Activated CD8-positive, alpha-beta memory T cell treated with anti-CD3 and anti-CD28 coated beads, Interleukin-2, amount 10 ng/mL, durations not matched to agents 7 days and 5 days (primary cell): Measurements from ENCODE around the gene LIPA. TPM values are rescaled to one million over a fixed set of nuclear protein-coding genes. Genes with fewer than 3 reads are reported as not detected.

ENCODE experiments used
- ATAC-seq: fragments of 150-1000 bp; cut with Tn5 transposase; one replicate; pipeline ENCODE4 v1.10.0; 2021; ENCODE audit warnings: moderate library complexity
- CTCF ChIA-PET: fragments of 350-600 bp; sonication (Branson Sonifier 250); formaldehyde crosslinking; loops from one replicate; lab custom pipeline; 2021; ENCODE audit warnings: antibody characterized with exemption; lab: Charles Lee
- DNase-seq: peaks from one replicate; pipeline ENCODE4 v3.0.0-alpha.2; 2020
- H3K27ac Mint-ChIP-seq: one replicate; pipeline ENCODE4 v1.8.0; 2021; ENCODE audit warnings: mild to moderate bottlenecking, mixed read lengths
- H3K27me3 Mint-ChIP-seq: one replicate; pipeline ENCODE4 v1.8.0; 2021; ENCODE audit warnings: mixed read lengths
- H3K36me3 Mint-ChIP-seq: one replicate; pipeline ENCODE4 v1.8.0; 2021; ENCODE audit warnings: mild to moderate bottlenecking, mixed read lengths
- H3K4me1 Mint-ChIP-seq: one replicate; pipeline ENCODE4 v1.8.0; 2021; ENCODE audit warnings: mixed read lengths
- H3K4me3 Mint-ChIP-seq: one replicate; pipeline ENCODE4 v1.8.0; 2021; ENCODE audit warnings: mild to moderate bottlenecking, moderate library complexity, mixed read lengths
- H3K9me3 Mint-ChIP-seq: one replicate; pipeline ENCODE4 v1.8.0; 2022; ENCODE audit warnings: low read depth, mixed read lengths
- total RNA-seq, 2 experiments: library from RNA; stranded (reverse); gene quantifications; one replicate each; pipeline ENCODE4 v1.2.3, GENCODE V29; 2021

The LIPA gene
- total RNA-seq, 2 experiments from 2014 or later, result 24.0 to 28.5 TPM

GRCh38 chr10:89226891-89227290 is 24.7 kb downstream of the LIPA start:
- no peaks in the 10 kb centered on the region for H3K27me3 Mint-ChIP-seq
- H3K36me3 Mint-ChIP-seq, result peaks cover 17% of the 10 kb centered on the region
- no peaks in the 10 kb centered on the region for H3K9me3 Mint-ChIP-seq
- peaks cover 3% of the 10 kb centered on the region for H3K4me1 Mint-ChIP-seq
- CTCF ChIA-PET, result interaction anchor here (1.2 to 1.3 kb wide), 2 partner anchors 8 to 9 kb away, joined by 4 read pairs; no protein-coding TSS in a partner anchor
- DNase-seq (no peak), ATAC-seq (no peak)
- no peak overlapping the region for H3K27ac Mint-ChIP-seq
- no peak overlapping the region for H3K4me3 Mint-ChIP-seq

DNA sequence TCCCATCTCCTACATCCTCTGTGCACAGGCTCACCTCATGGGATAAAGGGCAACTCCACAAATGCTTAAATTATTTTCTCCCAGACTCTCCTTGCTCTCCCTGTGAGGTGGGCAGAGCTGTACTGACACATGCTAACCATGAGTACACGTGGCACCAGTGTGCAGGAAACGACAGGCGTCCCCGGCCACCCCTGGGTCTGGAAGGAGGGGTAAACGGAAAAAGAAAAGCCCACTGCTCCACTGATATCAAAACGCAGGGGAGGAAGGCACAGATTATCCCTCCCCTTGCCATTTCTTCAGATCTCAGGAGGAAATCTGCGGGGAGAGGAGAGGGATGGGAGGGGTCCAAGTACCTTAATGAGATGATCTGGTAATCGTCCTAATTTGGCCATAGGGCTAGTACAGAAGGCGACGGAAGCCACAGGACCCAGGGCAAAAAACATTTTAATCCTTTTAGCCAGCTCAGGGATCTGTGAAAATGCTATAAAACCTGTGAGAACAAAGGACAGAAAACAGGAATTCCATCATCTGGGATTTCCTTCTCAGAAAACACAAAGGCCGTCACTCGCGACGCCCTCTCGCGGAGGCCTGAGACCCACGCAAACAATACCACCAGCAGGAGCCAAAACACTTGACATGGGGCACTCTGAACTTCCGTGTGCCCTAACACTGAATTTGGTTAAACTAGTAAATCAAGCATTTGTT is 26.7 kb downstream of the LIPA start:
- DNase-seq (no peak), ATAC-seq (peak; percentile 39)
- CTCF ChIA-PET, result interaction anchor here (1.1 kb wide), 1 partner anchor 292 kb away, joined by 3 read pairs; no protein-coding TSS in a partner anchor
- H3K4me1 Mint-ChIP-seq, result peaks cover 3% of the 10 kb centered on the region
- peaks cover 16% of the 10 kb centered on the region for H3K36me3 Mint-ChIP-seq
- H3K4me3 Mint-ChIP-seq, result peak overlapping the region; percentile 16
- H3K9me3 Mint-ChIP-seq, result no peaks in the 10 kb centered on the region
- no peaks in the 10 kb centered on the region for H3K27me3 Mint-ChIP-seq
- no peak overlapping the region for H3K27ac Mint-ChIP-seq

DNA sequence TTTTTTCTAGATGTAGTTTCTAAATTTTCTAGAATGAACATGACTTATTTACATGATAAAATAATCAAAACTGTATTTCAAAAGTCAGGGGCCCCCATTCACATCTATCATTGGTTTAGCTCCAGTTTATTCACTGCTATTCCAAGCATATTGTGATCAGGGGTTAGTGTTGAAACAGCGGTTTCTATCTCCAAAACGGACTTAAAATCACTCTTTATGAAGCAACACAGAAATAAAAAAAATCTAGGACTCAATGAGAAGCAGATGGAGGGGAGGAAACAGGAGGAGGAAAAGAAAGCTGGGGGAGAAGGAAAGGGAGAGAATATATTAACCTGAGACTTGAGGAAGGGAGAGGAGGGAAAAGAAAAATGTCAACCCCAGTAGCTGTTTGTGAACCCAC is 29.7 kb downstream of the LIPA start:
- Mint-ChIP-seq H3K36me3 (peaks cover 4% of the 10 kb centered on the region), H3K4me3 (no peak overlapping the region), H3K4me1 (peaks cover 10% of the 10 kb centered on the region), H3K27me3 (no peaks in the 10 kb centered on the region), H3K27ac (no peak overlapping the region), H3K9me3 (no peaks in the 10 kb centered on the region)
- no peak for ATAC-seq
- DNase-seq, result no peak
- CTCF ChIA-PET, result interaction anchor here (1.0 to 1.6 kb wide), 3 partner anchors 9 to 287 kb away, joined by 3 to 6 read pairs (median 5); no protein-coding TSS in a partner anchor

DNA sequence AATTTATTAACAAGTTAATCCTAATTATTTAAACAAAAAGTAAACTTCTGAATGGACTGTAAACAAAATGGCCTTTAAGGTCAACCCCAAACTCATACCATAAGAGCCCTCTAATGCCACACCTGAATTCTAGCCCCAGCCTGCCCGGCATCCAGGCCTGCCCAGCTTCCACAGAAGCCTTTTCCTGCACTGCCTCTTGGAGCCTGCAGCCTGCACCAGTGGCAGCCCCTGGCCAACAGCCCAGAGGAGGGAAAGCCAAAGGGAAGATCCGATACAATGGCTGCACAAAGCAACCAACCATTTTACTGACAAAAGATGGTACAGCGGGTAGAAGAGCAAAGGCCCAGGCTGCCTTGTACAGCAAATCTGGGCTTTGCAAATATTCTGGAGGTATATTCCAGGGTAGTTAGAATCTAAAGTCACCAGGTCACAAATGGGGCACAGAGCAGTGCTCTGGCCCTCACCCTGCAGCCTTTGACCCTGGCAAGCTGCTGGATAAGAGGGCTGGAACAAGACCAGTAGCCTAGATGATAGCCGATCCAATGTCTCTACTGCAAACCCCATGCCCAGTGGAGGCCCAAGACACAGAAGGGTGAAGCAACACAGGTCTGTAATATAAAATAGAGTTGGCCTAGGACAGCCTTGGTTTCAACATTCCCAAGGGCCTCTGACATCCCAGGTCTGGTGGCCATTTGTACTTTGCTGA is 31.9 kb downstream of the LIPA start:
- Mint-ChIP-seq H3K4me3 (no peak overlapping the region), H3K36me3 (peaks cover 4% of the 10 kb centered on the region), H3K9me3 (no peaks in the 10 kb centered on the region), H3K27me3 (no peaks in the 10 kb centered on the region), H3K27ac (no peak overlapping the region), H3K4me1 (peaks cover 7% of the 10 kb centered on the region)
- CTCF ChIA-PET, result interaction anchor here (2.6 to 2.9 kb wide), 2 partner anchors 283 to 287 kb away, joined by 13 to 42 read pairs; no protein-coding TSS in a partner anchor
- no peak for ATAC-seq
- DNase-seq, result no peak

DNA sequence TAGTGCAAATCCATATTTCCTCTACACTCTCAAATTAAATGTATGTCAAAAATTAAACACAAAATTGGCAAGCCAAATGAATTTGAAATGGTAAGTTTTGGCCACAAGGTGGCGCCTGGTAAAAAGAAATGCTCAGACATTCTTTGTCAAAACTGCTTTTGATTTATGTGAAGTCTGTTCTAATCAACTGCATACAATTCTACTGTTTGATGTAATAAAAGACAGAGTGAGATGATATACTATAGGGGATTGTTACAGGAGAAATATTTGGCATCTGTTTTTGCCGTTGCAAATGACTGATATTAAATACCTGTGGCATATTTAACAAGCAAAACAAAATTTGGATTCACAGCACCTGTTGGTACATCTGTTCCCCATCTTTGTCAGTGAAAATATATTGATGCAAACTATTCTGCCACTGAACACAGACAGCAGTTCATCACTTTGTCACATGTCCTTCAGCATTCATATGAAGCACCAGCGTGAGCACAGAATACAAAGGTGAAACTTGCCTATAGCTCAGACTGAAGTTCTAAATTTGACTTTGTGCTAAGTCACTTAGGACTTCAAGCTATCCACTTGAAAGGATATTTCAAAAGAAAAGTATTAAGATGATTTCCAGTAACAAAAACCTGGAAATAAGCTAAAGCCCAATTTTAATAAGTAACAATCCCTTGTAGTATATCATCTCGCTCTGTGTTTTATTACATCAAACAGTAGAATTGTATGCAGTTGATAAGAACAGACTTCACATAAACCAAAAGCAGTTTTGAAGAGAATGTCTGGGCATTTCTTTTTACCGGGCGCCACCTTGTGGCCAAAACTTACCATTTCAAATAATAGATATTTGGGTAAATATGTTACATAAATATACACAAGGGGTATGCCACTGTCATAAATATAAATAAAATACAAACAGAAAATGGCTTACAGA is 34.3 kb downstream of the LIPA start:
- ATAC-seq, result peak; percentile 53
- H3K27me3 Mint-ChIP-seq, result no peaks in the 10 kb centered on the region

GRCh38 chr10:89216056-89216455 is 35.5 kb downstream of the LIPA start:
- H3K4me1 Mint-ChIP-seq, result peaks cover 18% of the 10 kb centered on the region
- peaks cover 4% of the 10 kb centered on the region for H3K27me3 Mint-ChIP-seq
- H3K36me3 Mint-ChIP-seq, result peaks cover 4% of the 10 kb centered on the region
- DNase-seq (no peak), ATAC-seq (no peak)
- H3K4me3 Mint-ChIP-seq, result no peak overlapping the region
- H3K9me3 Mint-ChIP-seq, result no peaks in the 10 kb centered on the region
- H3K27ac Mint-ChIP-seq, result no peak overlapping the region
- CTCF ChIA-PET, result interaction anchor here (0.6 to 4.2 kb wide), 9 partner anchors 9 to 381 kb away, joined by 3 to 56 read pairs (median 4); partner anchors contain the start of gene CH25H

More for the DNA sequence above, 34.3 kb downstream of the LIPA start:
- peaks cover 4% of the 10 kb centered on the region for H3K36me3 Mint-ChIP-seq
- H3K4me3 Mint-ChIP-seq, result no peak overlapping the region
- CTCF ChIA-PET, result interaction anchor here (0.6 to 2.9 kb wide), 34 partner anchors 10 to 484 kb away, joined by 3 to 42 read pairs (median 4); partner anchors contain the start of genes CH25H and LIPA
- H3K27ac Mint-ChIP-seq, result peak overlapping the region; percentile 72
- peak; percentile 76 for DNase-seq
- peaks cover 15% of the 10 kb centered on the region for H3K4me1 Mint-ChIP-seq
- H3K9me3 Mint-ChIP-seq, result no peaks in the 10 kb centered on the region

DNA sequence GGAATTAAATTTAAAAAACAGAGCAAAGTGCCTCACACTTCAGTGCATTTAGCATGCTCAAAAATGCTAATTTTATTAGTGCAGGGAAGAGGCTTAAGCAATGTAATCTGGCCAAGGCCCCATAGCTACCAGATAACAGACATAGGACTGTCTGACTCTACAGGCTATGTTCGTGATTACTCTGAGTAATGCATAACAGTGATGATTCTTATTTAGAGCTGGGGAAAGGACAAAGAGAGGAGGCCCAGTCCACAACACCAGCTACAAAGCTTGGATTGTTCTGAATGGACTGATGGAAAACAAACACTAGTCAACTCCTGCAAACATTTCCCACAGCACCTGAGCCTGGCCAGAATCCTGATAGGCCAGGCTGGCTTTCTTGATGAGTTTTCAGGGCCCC is 36.1 kb downstream of the LIPA start:
- no peak for ATAC-seq
- CTCF ChIA-PET, result interaction anchor here (0.6 to 4.2 kb wide), 9 partner anchors 8 to 380 kb away, joined by 3 to 56 read pairs (median 4); partner anchors contain the start of gene CH25H
- no peak overlapping the region for H3K27ac Mint-ChIP-seq
- H3K27me3 Mint-ChIP-seq, result peaks cover 9% of the 10 kb centered on the region
- no peak overlapping the region for H3K4me3 Mint-ChIP-seq
- no peaks in the 10 kb centered on the region for H3K9me3 Mint-ChIP-seq
- no peak for DNase-seq
- peaks cover 18% of the 10 kb centered on the region for H3K4me1 Mint-ChIP-seq
- H3K36me3 Mint-ChIP-seq, result peaks cover 2% of the 10 kb centered on the region

DNA sequence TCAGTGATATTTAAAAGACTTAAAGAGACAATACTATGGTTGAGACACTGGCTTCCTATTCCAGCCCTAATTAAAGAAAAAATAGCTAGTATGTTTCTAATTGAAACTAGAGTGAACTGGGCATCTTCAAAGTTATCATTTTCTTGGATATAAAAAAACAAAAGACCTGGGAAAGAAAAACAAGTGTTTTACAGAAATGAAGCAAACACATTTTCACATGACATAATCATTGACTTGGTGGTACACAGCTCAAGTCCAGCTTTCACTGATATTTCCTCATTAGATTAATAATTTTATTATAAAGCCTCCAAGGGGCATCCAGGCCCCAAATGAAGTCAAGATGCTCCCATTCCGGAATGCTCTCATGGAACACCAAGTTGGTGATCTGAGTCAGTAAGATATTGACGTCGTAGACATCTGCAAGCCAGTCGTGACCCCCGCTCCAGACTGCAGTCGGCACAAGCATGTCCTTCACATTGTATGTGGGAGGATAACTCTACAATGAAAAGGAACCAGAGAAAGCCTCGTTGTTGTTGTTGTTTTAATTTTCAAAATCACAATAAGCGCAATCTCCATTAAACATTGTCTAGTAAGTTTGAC is 36.9 kb downstream of the LIPA start:
- H3K4me3 Mint-ChIP-seq, result no peak overlapping the region
- CTCF ChIA-PET, result interaction anchor here (1.0 to 4.2 kb wide), 9 partner anchors 51 to 380 kb away, joined by 3 to 56 read pairs (median 4); no protein-coding TSS in a partner anchor
- no peak overlapping the region for H3K27ac Mint-ChIP-seq
- peaks cover 17% of the 10 kb centered on the region for H3K27me3 Mint-ChIP-seq
- H3K36me3 Mint-ChIP-seq, result peaks cover 2% of the 10 kb centered on the region
- ATAC-seq, result no peak
- no peak for DNase-seq
- H3K9me3 Mint-ChIP-seq, result no peaks in the 10 kb centered on the region
- H3K4me1 Mint-ChIP-seq, result peaks cover 18% of the 10 kb centered on the region

GRCh38 chr10:89213191-89213808 is 38.3 kb downstream of the LIPA start:
- no peak overlapping the region for H3K4me3 Mint-ChIP-seq
- H3K9me3 Mint-ChIP-seq, result no peaks in the 10 kb centered on the region
- no peak overlapping the region for H3K27ac Mint-ChIP-seq
- H3K36me3 Mint-ChIP-seq, result peaks cover 2% of the 10 kb centered on the region
- peaks cover 26% of the 10 kb centered on the region for H3K27me3 Mint-ChIP-seq
- H3K4me1 Mint-ChIP-seq, result peaks cover 19% of the 10 kb centered on the region
- ATAC-seq (no peak), DNase-seq (no peak)
- CTCF ChIA-PET, result interaction anchor here (0.6 to 4.2 kb wide), 12 partner anchors 49 to 391 kb away, joined by 3 to 56 read pairs (median 4); no protein-coding TSS in a partner anchor

- H3K27ac Mint-ChIP-seq, result no peak overlapping the region
- no peak for DNase-seq
- H3K4me3 Mint-ChIP-seq, result no peak overlapping the region
- peaks cover 27% of the 10 kb centered on the region for H3K4me1 Mint-ChIP-seq
- peaks cover 30% of the 10 kb centered on the region for H3K27me3 Mint-ChIP-seq
- H3K36me3 Mint-ChIP-seq, result peaks cover 2% of the 10 kb centered on the region
- CTCF ChIA-PET, result interaction anchor here (1.0 to 3.0 kb wide), 3 partner anchors 181 to 279 kb away, joined by 5 to 17 read pairs (median 5); no protein-coding TSS in a partner anchor
- no peaks in the 10 kb centered on the region for H3K9me3 Mint-ChIP-seq
- ATAC-seq, result no peak
These were observed 40.7 kb downstream of the LIPA start for GRCh38 chr10:89210794-89211425.

DNA sequence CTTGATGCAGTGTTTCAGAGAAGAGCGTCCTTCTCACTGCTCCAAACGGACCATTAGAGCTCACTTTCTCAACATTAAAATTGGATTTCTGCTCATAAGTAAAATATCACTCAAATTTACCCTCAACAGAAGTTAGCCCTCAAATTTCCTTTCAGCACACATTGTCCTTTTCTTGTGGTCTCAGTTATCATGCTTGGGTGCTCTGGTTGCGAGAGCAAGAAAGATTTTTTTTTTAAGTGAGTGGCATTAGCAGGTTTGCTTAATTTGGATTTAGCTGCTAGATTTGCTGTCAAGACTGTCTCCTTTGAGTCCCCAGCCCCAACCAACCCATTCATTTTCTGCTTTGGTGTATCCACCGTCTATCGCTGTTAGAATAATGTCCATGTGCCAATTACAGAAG is 41.9 kb downstream of the LIPA start:
- Mint-ChIP-seq H3K27ac (no peak overlapping the region), H3K4me1 (peaks cover 27% of the 10 kb centered on the region), H3K4me3 (no peak overlapping the region), H3K36me3 (no peaks in the 10 kb centered on the region), H3K27me3 (peaks cover 30% of the 10 kb centered on the region), H3K9me3 (no peaks in the 10 kb centered on the region)
- ATAC-seq (no peak), DNase-seq (no peak)
- CTCF ChIA-PET, result interaction anchor here (1.7 to 3.0 kb wide), 2 partner anchors 180 to 278 kb away, joined by 5 to 17 read pairs; no protein-coding TSS in a partner anchor
